HG03469 (cell line): Measurements from ENCODE around the gene HOXD11.

ENCODE experiments used
- ATAC-seq: cut with Tn5 transposase; IDR thresholded peaks from one replicate; pipeline ENCODE4 v1.9.1; 2021; ENCODE audit warnings: mild to moderate bottlenecking, moderate library complexity, moderate number of reproducible peaks; ENCODE audit not compliant: unreplicated experiment

HOXD11 gene

GRCh38 chr2:176106581-176107539 lies at the start of gene HOXD11:
Gene HOXD11 (plus strand): TSS chr2:176107280. CDS start chr2:176107356, 76 bp downstream.
- no peak for ATAC-seq

DNA sequence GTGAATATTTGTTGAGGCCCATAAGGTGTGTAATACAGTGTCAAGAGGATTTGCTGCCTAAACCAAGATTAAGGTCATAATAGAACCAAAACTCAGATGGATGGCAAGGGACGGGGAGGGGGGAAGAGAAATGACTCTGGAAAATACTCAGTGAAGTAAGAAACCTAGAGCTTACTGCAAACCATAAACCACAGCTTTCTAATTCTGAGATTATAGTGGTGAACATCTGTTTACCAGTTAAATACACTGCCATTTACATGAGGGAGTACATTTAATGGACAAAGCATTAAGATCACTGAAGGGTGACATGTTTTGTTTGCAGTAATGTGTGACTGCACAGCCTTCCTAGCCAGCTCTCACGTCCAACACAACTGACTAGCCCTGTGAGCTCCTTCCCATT lies 43.1 kb upstream of the HOXD11 start:
- ATAC-seq: no peak

GRCh38 chr2:176066645-176067588 lies 40.2 kb upstream of the HOXD11 start:
- no peak for ATAC-seq

DNA sequence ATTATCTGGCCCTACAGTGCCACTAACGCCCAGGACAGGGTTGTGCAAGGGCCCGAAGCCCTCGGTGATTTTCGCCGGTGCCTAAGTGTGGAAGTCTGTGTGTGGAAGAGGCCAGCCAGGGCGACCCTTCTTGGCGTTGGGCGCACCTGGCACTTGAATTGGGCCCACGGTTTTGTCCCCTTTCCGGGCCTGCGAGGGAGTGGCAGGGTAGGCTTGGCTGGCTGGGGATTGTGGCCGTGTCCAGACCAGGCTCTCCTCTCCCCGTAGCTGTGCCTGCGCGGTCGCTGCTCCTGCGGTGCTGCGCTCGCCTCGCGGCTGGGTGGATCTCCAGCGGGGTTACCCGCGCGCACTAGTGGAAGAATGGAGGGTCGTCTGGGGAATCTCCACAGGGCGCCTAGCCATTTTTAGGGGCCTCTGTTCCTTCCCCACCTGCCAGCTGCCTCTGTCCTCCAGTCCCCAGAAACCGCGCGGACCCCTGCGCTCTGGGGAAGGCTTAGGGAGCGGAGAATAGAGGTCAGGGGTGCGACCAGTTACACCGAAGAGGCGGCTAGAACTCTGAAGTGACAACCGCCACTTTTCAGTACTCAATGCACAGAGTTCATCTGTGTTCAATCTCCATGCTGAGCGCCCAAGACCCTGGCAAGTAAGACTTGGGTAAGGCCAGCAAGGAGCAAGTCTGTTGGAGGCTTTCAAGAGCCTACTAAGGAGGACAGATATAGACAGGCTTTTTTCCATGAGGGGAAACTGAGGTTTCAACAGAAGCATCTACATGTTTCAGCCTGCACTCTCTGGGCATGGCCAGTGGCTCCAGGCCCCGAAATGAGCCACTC lies 39.3 kb upstream of the HOXD11 start:
- ATAC-seq: no peak

DNA sequence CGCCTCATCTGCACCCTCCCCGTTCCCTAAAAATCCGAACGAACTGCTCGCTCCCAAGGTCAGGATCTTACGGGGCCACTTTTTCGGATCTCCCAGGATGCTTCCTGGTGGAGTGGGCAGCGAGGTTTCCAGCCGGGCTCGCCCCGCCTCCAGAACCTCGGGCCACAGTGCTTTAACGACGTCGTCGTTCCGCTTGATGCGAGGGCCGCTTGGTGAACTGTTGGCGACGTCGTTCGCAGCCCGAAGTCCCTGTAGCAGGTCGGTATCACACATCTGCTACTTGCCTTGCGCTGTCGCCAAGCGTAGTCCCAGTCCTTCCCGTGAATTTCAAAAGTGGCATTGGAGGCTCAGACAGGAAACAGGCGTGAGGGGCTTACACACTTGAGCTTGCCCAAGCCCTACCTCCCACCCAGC lies 38.7 kb upstream of the HOXD11 start:
- no peak for ATAC-seq

DNA sequence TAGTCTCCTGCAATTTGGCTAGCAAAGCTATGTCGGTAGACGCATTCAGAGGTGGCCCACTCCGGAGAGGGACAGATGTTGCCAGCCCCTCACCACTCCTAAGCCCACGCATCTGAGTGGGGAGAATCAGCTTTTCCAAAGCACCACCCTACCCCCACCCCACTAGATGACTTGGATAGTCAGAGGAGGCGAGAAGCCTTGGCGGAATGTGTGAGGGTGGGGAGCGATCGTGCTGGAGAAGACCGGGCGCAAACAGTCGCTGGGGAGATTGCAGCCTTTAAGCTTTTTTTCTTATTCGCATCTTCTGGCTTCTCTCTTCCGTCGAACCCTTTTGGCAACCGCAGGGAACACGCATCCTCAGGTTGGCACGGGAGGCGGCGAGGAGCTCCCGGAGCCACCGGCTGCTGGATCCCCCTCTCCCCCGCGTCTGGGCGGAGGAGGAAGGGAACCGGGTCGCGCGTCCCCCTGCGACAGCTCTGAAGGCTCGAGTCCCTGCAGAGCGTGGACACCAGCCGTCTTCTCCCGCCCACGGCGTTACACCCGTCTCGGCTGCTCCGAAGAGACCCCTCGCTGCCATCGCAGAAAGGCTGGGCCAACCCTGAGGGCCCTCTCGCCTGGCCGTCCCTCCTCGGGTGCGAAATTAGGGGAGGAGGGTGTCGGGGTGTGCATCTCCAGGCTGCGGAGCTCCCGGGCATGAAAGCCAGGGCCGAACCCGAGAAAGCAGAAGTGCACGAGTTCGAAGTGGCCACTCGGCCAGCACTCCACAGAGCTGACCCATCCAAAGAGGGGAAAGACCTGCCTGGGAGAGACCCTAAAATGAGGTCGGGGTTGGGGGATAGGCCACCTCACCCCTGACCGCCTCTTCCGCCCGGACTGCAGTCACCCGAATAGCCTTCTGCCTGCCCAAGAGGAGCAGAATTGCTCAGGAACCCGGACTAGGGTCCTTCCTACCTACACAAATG lies 35.5 kb upstream of the HOXD11 start:
- no peak for ATAC-seq

GRCh38 chr2:176072292-176072669 lies 34.8 kb upstream of the HOXD11 start:
- ATAC-seq: no peak

DNA sequence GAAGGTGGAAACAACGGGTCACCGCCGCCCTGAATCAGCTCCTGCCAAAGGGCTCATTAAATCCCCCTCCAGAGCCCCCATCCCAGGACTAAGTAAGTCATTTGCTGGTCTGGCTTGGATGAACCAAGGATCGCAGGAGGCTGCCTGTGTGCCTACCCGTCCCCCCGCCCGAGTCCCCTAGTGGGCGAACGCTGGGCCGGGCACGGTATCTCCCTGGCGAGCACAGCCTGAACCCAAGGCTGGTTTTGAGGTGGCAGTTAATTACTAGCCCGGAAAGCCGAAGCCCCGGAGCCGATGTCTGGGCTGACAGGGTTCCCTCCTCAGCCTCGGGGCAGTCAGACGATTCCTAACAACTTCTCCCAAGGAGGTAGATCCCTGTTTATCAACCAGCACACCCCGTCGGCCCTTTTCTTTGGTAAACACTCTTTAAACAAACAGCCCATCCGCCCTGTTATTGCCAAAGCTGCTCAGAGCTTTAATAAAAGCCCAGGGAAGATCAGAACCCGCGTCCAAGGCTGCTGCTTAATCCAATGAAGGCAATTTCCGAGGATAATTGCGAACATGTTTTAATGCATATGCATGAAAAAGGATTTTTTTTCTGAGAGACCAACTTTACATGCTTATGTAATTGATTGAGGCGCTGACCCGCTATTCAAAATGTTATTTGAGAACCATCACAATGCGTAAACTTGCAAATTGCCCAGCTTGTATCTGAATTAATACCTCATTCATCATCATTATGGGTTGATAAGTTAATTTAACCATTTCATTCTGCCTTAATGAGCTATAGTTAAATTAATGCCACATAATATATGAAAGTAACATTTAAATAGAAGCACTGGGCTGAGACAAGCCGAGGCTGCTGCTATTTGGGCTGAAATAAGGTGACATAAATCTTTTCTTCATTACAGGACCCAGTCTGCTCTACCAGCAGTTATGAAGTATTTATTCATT lies 33.9 kb upstream of the HOXD11 start:
- no peak for ATAC-seq

- ATAC-seq: no peak
These were observed 32.1 kb upstream of the HOXD11 start for GRCh38 chr2:176074919-176075425.

- no peak for ATAC-seq
These were observed 31.6 kb upstream of the HOXD11 start for GRCh38 chr2:176075481-176075880.

- no peak for ATAC-seq
These were observed 31.0 kb upstream of the HOXD11 start for GRCh38 chr2:176076063-176076462.

- ATAC-seq: no peak
These were observed 30.3 kb upstream of the HOXD11 start for GRCh38 chr2:176076796-176077195.

- ATAC-seq: no peak
These were observed 28.4 kb upstream of the HOXD11 start for GRCh38 chr2:176078541-176079284.

GRCh38 chr2:176079285-176079830 lies 27.7 kb upstream of the HOXD11 start:
- no peak for ATAC-seq

DNA sequence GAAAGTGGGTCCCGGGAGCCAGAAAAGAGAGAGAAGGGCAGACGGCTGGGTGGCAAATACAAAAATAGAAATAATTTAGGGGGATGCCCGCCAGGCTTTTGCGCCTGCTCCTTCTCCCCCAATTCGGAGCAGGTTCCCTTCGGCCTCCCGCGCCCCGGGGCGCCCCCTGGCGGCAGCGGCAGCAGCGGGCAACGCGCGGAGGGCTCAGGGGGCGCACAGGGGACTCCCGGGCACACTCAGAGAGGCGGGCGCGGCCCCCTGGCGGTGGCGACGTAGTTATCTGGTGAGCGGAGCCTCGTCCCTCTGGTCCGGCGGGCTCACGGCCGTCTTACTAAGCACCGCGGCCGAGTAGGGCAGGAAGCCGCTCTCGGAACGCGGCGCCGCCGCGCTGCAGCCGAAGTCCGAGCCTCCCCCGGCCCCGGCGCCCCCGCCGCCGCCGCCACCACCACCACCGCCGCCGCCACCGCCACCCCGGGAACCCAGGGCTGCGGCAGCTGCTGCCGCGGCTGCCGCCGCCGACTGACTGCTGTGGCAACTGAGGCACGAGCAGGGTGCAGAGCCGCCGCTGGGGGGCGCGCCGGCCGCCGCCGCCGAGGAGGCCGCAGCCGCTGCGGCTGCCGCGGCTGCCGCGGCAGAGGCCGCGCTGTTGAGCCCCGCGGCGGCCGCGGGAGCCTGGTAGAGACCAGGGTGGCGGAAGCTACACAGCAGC lies 27.1 kb upstream of the HOXD11 start:
- no peak for ATAC-seq

GRCh38 chr2:176080540-176081375 lies 26.3 kb upstream of the HOXD11 start:
- ATAC-seq: no peak
